Adrenal gland (tissue), 5 donors: ENCODE data around the gene PYM1.

ENCODE experiments used
- CTCF ChIP-seq, 6 experiments: fragments of 450-650 bp in 4 of 6; fragments of 200-600 bp in 2 of 6; sonication (generic) in 1 of 6; IDR thresholded peaks; 1 replicate in 5 of 6; 2 replicates in 1 of 6; pipeline versions ENCODE4 v1.5.1 to v1.8.0; 2016 to 2021; ENCODE audit warnings: antibody characterized with exemption in 6 of 6, mild to moderate bottlenecking in 2 of 6, moderate library complexity in 1 of 6
- POLR2A ChIP-seq, 2 donors: fragments of 450-650 bp; IDR thresholded peaks; one replicate each; pipeline ENCODE4 v1.6.1; 2017; ENCODE audit warnings: antibody characterized with exemption in 2 of 2, mild to moderate bottlenecking in 2 of 2, moderate library complexity in 1 of 2
- donor health status: DM: no; HTN: no; CAD: no.

GRCh38 chr12:55929306-55929791 is 1.7 kb upstream of the PYM1 start:
- TF ChIP-seq CTCF (IDR thresholded peaks at IDR 0.05) (no peak), POLR2A (IDR thresholded peaks at IDR 0.05) (no peak)
